ENCODE results near the gene TSC22D3. TPM values are rescaled to one million over a fixed set of nuclear protein-coding genes. Genes with fewer than 3 reads are reported as not detected.

Gene TSC22D3
- total RNA-seq, 4 donors from 2014 or later, result 101 to 786 (median 475) TPM

- no peak for DNase-seq
- Histone ChIP-seq H3K36me3 (no peaks in the 10 kb centered on the region), H3K27ac (peak overlapping the region; percentile 74 to 87), H3K4me1 (peaks cover 4% of the 10 kb centered on the region in 2 donors), H3K4me3 (no peak overlapping the region), H3K27me3 (no peaks in the 10 kb centered on the region), H3K9me3 (no peaks in the 10 kb centered on the region)
- intact Hi-C loops (cut with DNase I; ENCODE audit: low total_unique reads), result no loop called here
- TF ChIP-seq, protein P1, sequence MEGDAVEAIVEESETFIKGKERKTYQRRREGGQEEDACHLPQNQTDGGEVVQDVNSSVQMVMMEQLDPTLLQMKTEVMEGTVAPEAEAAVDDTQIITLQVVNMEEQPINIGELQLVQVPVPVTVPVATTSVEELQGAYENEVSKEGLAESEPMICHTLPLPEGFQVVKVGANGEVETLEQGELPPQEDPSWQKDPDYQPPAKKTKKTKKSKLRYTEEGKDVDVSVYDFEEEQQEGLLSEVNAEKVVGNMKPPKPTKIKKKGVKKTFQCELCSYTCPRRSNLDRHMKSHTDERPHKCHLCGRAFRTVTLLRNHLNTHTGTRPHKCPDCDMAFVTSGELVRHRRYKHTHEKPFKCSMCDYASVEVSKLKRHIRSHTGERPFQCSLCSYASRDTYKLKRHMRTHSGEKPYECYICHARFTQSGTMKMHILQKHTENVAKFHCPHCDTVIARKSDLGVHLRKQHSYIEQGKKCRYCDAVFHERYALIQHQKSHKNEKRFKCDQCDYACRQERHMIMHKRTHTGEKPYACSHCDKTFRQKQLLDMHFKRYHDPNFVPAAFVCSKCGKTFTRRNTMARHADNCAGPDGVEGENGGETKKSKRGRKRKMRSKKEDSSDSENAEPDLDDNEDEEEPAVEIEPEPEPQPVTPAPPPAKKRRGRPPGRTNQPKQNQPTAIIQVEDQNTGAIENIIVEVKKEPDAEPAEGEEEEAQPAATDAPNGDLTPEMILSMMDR (IDR thresholded peaks at IDR 0.05), result no peak
- TF ChIP-seq POLR2A (IDR thresholded peaks at IDR 0.05), result no peak
Observed at GRCh38 chrX:107728371-107729099, 47.1 kb downstream of the TSC22D3 start.

GRCh38 chrX:107726816-107727534 is 48.6 kb downstream of the TSC22D3 start:
- TF ChIP-seq, protein P1 (IDR thresholded peaks at IDR 0.05), result no peak
- TF ChIP-seq POLR2A (IDR thresholded peaks at IDR 0.05), result no peak
- no peaks in the 10 kb centered on the region for H3K27me3 ChIP-seq
- intact Hi-C loops (cut with DNase I; ENCODE audit: low total_unique reads), result no loop called here
- peaks cover 4% of the 10 kb centered on the region in 2 donors for H3K4me1 ChIP-seq
- no peak overlapping the region for H3K4me3 ChIP-seq
- no peaks in the 10 kb centered on the region for H3K9me3 ChIP-seq
- H3K36me3 ChIP-seq, result no peaks in the 10 kb centered on the region
- DNase-seq, result no peak
- H3K27ac ChIP-seq, result peak overlapping the region; percentile 23 to 74

DNA sequence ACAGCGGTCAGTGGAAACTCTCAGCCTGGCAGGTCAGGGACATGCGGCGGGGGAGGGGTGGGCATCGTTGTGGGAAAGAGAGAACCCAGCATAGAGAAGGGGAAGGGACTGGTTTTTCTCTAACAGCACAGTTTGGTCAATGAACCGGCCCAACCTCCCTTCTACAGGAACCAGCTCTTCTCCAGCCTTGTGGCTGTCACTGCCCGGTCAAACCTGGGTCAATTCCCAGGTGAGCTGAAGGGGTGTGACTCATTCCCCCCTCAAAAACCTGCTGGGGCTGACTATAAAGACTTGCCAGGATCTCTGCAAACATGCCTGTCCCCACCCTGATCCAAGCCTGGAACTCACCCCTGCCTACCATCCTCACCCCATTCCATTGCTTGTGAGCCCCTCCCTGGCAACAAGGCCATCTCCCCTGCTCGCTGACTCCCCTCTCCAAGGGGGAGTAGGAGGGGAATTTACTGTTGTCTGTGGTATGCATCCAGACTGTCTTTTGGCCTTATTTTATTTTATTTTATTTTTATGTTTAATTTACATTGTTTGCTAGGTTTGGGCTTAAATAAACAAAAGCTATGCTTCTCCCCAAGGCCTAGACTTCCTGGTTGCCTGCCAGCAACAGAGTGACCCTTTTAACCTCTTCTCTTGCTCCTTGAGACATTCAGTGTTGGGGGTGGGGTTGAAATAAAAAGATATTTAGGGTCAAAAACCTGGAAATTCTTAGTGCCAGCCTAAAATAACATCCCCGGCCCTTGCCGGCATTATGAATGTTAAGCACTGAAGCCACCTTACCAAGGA is 49.6 kb downstream of the TSC22D3 start:
- no peaks in the 10 kb centered on the region for H3K27me3 ChIP-seq
- DNase-seq, result no peak
- intact Hi-C loops (cut with DNase I; ENCODE audit: low total_unique reads), result no loop called here

GRCh38 chrX:107724653-107725052 is 50.9 kb downstream of the TSC22D3 start:
- no peak for DNase-seq
- no peak for TF ChIP-seq POLR2A (IDR thresholded peaks at IDR 0.05)
- TF ChIP-seq, protein P1 (IDR thresholded peaks at IDR 0.05), result no peak
- H3K4me3 ChIP-seq, result no peak overlapping the region
- intact Hi-C loops (cut with DNase I; ENCODE audit: low total_unique reads), result no loop called here
- H3K36me3 ChIP-seq, result no peaks in the 10 kb centered on the region
- no peaks in the 10 kb centered on the region for H3K9me3 ChIP-seq
- H3K27ac ChIP-seq, result no peak overlapping the region
- no peaks in the 10 kb centered on the region for H3K4me1 ChIP-seq
- no peaks in the 10 kb centered on the region for H3K27me3 ChIP-seq

More for the DNA sequence above, 49.6 kb downstream of the TSC22D3 start:
- Histone ChIP-seq H3K4me3 (no peak overlapping the region), H3K9me3 (no peaks in the 10 kb centered on the region), H3K4me1 (peaks cover 4% of the 10 kb centered on the region in 2 donors), H3K36me3 (no peaks in the 10 kb centered on the region), H3K27ac (peak overlapping the region; percentile 20 to 23)
- no peak for TF ChIP-seq POLR2A (IDR thresholded peaks at IDR 0.05)
- TF ChIP-seq, protein P1 (IDR thresholded peaks at IDR 0.05), result no peak

Measured in uterus (tissue), 4 donors.